ENCODE data around the gene TCAP.

Gene TCAP

DNA sequence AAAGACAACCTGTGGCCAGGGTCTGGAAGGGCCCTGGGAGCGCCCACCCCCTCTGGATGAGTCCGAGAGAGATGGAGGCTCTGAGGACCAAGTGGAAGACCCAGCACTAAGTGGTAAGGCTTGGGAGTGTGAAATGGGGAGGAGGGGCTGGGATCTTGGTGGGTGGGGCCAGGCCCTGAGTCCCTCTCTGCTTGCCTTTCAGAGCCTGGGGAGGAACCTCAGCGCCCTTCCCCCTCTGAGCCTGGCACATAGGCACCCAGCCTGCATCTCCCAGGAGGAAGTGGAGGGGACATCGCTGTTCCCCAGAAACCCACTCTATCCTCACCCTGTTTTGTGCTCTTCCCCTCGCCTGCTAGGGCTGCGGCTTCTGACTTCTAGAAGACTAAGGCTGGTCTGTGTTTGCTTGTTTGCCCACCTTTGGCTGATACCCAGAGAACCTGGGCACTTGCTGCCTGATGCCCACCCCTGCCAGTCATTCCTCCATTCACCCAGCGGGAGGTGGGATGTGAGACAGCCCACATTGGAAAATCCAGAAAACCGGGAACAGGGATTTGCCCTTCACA is 29.5 kb upstream of the TCAP start:
- no peak overlapping the region for H3K9ac ChIP-seq (ENCODE audit: low read length)
- no peaks in the 10 kb centered on the region for H3K9me3 ChIP-seq (ENCODE audit: insufficient read depth, low read length)
- no peaks in the 10 kb centered on the region for H3K27me3 ChIP-seq (ENCODE audit: low read length)
- no peaks in the 10 kb centered on the region for H4K20me1 ChIP-seq (ENCODE audit: low read depth, low read length)
- no peaks in the 10 kb centered on the region for H3K9me2 ChIP-seq (replicated peaks; ENCODE audit: insufficient read depth, low read length)
- peaks cover 30% of the 10 kb centered on the region for H3K79me2 ChIP-seq (ENCODE audit: insufficient read depth, low read length)
- no peak for TF ChIP-seq EZH2phosphoT487 (conservative IDR thresholded peaks at IDR 0.05; ENCODE audit: low read length)
- TF ChIP-seq, protein P1, sequence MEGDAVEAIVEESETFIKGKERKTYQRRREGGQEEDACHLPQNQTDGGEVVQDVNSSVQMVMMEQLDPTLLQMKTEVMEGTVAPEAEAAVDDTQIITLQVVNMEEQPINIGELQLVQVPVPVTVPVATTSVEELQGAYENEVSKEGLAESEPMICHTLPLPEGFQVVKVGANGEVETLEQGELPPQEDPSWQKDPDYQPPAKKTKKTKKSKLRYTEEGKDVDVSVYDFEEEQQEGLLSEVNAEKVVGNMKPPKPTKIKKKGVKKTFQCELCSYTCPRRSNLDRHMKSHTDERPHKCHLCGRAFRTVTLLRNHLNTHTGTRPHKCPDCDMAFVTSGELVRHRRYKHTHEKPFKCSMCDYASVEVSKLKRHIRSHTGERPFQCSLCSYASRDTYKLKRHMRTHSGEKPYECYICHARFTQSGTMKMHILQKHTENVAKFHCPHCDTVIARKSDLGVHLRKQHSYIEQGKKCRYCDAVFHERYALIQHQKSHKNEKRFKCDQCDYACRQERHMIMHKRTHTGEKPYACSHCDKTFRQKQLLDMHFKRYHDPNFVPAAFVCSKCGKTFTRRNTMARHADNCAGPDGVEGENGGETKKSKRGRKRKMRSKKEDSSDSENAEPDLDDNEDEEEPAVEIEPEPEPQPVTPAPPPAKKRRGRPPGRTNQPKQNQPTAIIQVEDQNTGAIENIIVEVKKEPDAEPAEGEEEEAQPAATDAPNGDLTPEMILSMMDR (IDR thresholded peaks at IDR 0.05; ENCODE audit: insufficient read depth, low read length, poor library complexity, severe bottlenecking) = no peak
- no peak overlapping the region for H2AFZ ChIP-seq (ENCODE audit: low read depth, low read length, severe bottlenecking)
- no peak overlapping the region for H3K4me3 ChIP-seq (ENCODE audit: insufficient read depth, low read length, poor library complexity, severe bottlenecking)
- H3F3A ChIP-seq (ENCODE audit: insufficient read depth) = no peaks in the 10 kb centered on the region
- H3K27ac ChIP-seq (ENCODE audit: low read depth, low read length) = no peak overlapping the region
- no peaks in the 10 kb centered on the region for H3K36me3 ChIP-seq (ENCODE audit: low read length)
- no peak overlapping the region for H3K4me2 ChIP-seq (ENCODE audit: low read depth, low read length, poor library complexity, severe bottlenecking)

DNA sequence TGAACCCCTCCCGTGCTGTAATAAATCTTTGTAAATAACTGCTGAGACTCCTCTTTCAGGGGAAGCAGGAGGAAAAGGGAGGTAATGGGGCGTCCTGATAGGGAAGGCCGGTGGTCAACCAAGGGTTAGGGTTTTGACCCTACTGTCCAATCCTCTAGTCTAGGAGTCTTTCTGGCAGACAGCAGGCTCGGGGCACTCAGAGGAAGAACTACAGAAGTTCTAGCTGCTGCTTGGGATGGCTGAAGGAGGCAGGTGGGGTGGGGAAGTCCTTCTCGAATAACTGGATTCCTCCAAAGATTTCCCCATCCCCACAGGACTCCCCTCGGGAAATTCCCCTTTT is 28.6 kb upstream of the TCAP start:
- Histone ChIP-seq H3K9ac (ENCODE audit: low read length) (peak overlapping the region; percentile 79), H3K27me3 (ENCODE audit: low read length) (no peaks in the 10 kb centered on the region), H3K79me2 (ENCODE audit: insufficient read depth, low read length) (peaks cover 38% of the 10 kb centered on the region), H2AFZ (ENCODE audit: low read depth, low read length, severe bottlenecking) (peak overlapping the region; percentile 43), H4K20me1 (ENCODE audit: low read depth, low read length) (no peaks in the 10 kb centered on the region), H3K9me2 (replicated peaks; ENCODE audit: insufficient read depth, low read length) (no peaks in the 10 kb centered on the region), H3K9me3 (ENCODE audit: insufficient read depth, low read length) (no peaks in the 10 kb centered on the region), H3K4me2 (ENCODE audit: low read depth, low read length, poor library complexity, severe bottlenecking) (peak overlapping the region; percentile 78), H3K36me3 (ENCODE audit: low read length) (no peaks in the 10 kb centered on the region), H3K4me3 (ENCODE audit: insufficient read depth, low read length, poor library complexity, severe bottlenecking) (peak overlapping the region; percentile 94), H3K27ac (ENCODE audit: low read depth, low read length) (peak overlapping the region; percentile 29; the same call in 1 of the 2 replicates), H3F3A (ENCODE audit: insufficient read depth) (no peaks in the 10 kb centered on the region)
- no peak for TF ChIP-seq EZH2phosphoT487 (conservative IDR thresholded peaks at IDR 0.05; ENCODE audit: low read length)
- TF ChIP-seq, protein P1 (IDR thresholded peaks at IDR 0.05; ENCODE audit: insufficient read depth, low read length, poor library complexity, severe bottlenecking) = no peak

DNA sequence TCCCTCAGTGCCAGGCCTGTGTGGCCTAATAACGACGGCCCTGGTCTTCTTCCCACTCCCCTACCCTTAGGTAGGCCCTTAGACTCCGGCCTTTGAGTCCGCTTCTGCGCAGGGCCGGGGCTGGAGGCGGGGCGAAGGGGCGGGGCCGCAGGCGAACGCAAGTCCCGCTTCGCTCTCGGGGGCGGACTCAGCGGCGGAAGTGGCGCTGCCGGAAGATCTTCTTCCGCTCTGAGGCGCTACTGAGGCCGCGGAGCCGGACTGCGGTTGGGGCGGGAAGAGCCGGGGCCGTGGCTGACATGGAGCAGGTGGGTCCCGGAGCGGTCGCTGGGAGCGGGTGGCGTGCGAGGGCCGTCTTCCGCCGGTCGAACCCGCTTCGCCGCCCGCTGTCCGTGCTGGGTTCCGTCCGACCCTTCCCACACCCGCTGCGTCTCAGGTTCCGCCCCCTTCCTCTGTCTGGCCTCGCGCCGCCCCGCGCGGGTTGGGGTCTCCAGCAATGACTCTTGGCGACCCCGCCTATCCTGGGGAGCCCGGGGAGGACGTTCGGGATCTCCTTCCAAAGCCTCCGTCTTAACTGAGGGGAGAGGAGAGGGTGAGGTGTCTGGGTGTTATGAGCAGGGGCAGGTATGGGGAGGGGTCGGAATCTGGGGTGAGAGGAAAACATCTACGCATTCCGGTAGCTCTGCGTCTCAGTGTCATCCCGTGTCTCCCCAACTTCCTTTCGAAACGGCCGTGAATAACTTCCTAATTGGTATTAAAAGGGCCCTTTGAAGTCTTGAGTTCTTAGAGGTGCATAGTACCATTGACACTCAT is 28.0 kb upstream of the TCAP start, which contains the start of gene STARD3:
Gene STARD3, plus strand, starts transcription at position 218 of the 810 bp plus-strand sequence. CDS start 16,388 bp downstream, outside the sequence.
- TF ChIP-seq EZH2phosphoT487 (conservative IDR thresholded peaks at IDR 0.05; ENCODE audit: low read length) = no peak
- TF ChIP-seq, protein P1 (IDR thresholded peaks at IDR 0.05; ENCODE audit: insufficient read depth, low read length, poor library complexity, severe bottlenecking) = no peak
- Histone ChIP-seq H3K27ac (ENCODE audit: low read depth, low read length) (peak within 1 kb of the TSS; percentile 29), H3K27me3 (ENCODE audit: low read length) (no peaks in the 10 kb centered on the region), H3K9me3 (ENCODE audit: insufficient read depth, low read length) (no peaks in the 10 kb centered on the region), H2AFZ (ENCODE audit: low read depth, low read length, severe bottlenecking) (peak within 1 kb of the TSS; percentile 43), H3K4me2 (ENCODE audit: low read depth, low read length, poor library complexity, severe bottlenecking) (peak within 1 kb of the TSS; percentile 78), H4K20me1 (ENCODE audit: low read depth, low read length) (no peaks in the 10 kb centered on the region), H3K36me3 (ENCODE audit: low read length) (no peaks in the 10 kb centered on the region), H3K79me2 (ENCODE audit: insufficient read depth, low read length) (peaks cover 43% of the 10 kb centered on the region), H3F3A (ENCODE audit: insufficient read depth) (no peaks in the 10 kb centered on the region), H3K4me3 (ENCODE audit: insufficient read depth, low read length, poor library complexity, severe bottlenecking) (peak within 1 kb of the TSS; percentile 94), H3K9ac (ENCODE audit: low read length) (peak within 1 kb of the TSS; percentile 79), H3K9me2 (replicated peaks; ENCODE audit: insufficient read depth, low read length) (no peaks in the 10 kb centered on the region)

All from SU-DHL-6 (cell line).